Stimulated activated CD4-positive, alpha-beta T cell treated with anti-CD3 and anti-CD28 coated beads, Interleukin-4, amount 100 ng/mL, for 24 hours (primary cell): ENCODE data around the gene UBAC2.

ENCODE experiments used
- DNase-seq: peaks from one replicate; pipeline ENCODE4 v3.0.0-alpha.2; 2020

UBAC2 gene

GRCh38 chr13:99273128-99273527 lies 72.5 kb downstream of the UBAC2 start:
- no peak for DNase-seq

- no peak for DNase-seq
Measured at GRCh38 chr13:99275093-99275469, 74.4 kb downstream of the UBAC2 start.

GRCh38 chr13:99276706-99277105 lies 76.1 kb downstream of the UBAC2 start:
- no peak for DNase-seq

GRCh38 chr13:99277629-99278028 lies 77.0 kb downstream of the UBAC2 start:
- no peak for DNase-seq

- no peak for DNase-seq
Measured at GRCh38 chr13:99278200-99278599, 77.5 kb downstream of the UBAC2 start.

GRCh38 chr13:99278843-99279242 lies 78.2 kb downstream of the UBAC2 start:
- DNase-seq = no peak

GRCh38 chr13:99279637-99280036 lies 79.0 kb downstream of the UBAC2 start:
- DNase-seq = no peak

DNA sequence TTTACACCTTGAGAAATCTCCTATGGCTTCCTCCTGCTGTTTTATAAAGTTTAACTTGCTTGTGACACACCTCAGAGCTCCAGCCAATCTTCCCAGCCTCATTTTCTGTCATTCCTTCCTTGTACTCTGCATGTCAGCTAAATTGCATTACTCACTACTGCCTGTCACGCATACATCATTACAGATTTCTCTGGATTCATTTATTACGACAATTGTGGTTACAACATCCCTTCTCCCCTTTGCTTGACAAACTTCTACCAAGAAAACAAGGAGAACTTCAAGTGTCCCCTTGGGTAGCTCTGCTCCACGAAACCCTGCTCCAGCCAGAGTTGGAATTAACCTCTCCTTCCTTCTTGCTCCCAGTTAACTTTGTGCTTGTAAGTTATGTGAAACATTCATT lies 79.5 kb downstream of the UBAC2 start:
- DNase-seq = no peak

DNA sequence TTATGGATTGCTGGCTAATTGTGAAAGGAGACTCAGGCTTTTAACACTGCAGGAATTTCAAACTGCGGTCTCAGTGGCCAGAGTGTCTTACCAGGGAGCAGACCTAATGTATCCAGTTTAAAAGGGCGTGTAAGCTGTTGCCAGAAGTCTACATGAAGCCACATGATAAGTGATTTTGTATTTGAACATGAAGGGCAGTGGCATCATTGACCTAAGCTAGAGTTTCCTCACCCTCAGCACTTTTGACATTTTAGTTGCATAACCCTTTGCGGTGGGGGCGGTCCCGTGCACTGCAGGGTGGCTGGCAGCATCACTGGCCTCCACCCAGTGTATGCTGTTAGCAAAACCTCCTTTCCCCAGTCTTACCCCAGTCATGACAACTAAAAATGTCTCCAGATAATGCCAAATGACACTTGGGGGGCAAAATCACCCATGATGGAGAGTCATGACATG lies 81.2 kb downstream of the UBAC2 start:
- DNase-seq = peak; percentile 53

- DNase-seq = no peak
Measured at GRCh38 chr13:99282264-99283231, 81.9 kb downstream of the UBAC2 start.

- DNase-seq = no peak
Measured at GRCh38 chr13:99285432-99286182, 85.0 kb downstream of the UBAC2 start.

DNA sequence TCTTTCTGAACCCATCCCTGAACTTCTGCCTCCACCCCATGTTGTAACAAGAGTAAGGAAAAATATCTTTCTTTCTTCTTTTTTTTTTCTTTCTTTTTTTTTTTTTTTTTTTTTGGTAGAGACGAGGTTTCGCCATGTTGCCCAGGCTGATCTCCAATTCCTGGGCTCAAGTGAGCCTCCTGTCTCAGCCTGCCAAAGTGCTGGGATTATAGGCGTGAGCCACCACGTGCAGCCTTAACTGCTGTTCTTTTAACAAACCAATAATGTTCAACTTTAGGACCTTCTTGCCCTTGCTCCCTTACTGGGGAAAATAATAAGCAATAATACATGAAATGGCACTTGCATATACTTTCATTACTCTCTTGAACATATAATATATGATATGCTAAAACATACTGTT lies 86.9 kb downstream of the UBAC2 start:
- no peak for DNase-seq

DNA sequence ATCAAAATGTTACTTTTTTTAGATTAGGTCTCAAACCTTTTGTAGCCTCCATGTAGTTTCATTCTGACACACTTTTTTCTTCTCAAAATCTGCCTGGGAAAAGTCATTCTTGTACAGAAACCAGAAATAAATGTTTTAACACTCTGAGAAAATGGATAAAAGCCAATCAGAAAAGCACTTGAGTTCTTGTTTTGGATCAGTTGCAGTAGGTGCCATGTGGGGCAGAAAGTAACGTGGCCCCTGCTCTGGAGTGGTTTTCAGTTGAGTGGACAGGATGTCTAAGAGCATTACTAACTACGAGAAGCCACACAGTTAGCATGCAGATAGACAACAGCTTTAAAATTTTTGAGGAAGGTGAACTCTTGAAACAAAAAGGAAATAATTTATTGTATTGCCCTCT lies 87.4 kb downstream of the UBAC2 start:
- DNase-seq = peak; percentile 69

DNA sequence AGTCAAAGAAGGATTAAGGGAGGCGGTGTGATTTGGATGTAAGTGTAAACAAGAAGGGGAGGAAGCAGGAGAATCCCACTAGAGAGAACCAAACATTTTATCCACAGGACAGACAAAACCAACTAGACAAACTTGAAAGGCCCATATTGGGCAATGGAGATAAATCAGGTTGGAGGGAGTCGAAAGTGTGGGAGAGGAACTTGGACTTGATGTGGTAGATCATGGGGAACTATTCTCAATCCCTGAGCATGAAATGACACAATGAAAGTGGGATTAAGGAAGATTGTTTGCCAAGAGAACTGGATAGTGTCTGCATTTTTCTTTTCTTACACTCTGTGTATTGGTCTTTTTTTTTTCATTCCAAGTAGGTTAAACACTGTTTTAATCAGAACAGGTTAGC lies 88.6 kb downstream of the UBAC2 start:
- DNase-seq = no peak

DNA sequence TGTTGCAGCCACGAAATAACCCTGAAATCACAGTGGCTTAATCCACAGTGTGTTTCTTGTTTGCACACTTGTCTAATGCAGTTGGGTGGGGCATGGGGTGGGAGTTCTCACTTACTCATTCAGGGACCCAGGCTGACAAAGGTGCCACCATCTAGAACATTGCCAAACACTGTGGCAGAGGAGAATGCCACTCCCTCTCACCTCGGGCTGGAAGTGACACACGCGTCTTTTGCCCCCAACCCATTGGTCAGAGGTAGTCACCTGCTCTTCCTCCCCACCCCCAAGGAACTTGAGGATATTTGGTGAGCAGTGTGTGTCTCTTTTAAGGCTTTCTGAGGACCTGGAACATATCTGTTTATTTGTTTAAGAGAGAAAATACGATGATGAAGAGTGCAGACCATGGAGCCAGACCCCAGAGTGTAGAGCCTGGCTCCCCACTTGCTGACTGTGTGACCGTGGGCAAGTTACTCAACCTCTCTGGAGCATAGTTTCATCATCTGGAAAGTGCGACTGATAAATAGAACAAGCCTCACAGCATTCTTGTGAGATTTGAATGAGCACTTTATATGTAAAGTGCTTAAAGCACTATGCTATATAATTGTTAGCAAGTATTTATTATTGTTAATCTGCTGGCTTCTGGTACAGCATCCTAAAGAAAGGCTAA lies 89.2 kb downstream of the UBAC2 start:
- peak; percentile 54 for DNase-seq

DNA sequence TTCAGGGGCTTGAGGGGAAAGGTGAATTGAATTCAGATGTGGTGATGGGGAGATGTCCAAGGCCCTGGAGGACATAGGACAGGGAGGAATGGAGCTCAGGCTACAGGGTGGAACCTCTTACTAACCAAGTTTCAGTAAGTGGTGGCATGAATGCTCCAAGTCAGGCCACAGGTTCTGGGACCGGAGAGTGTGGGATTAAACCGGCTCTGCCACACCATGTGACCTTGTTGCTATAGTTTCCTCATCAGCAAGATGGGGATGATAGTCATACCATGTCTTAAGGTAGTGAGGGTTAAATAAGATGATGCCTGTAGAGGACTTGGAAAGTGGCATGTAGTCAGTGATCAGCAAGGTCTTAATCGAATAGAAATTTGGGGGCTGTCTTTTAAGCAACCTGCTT lies 90.2 kb downstream of the UBAC2 start:
- DNase-seq = no peak

GRCh38 chr13:99293178-99293577 lies 92.5 kb downstream of the UBAC2 start:
- no peak for DNase-seq

DNA sequence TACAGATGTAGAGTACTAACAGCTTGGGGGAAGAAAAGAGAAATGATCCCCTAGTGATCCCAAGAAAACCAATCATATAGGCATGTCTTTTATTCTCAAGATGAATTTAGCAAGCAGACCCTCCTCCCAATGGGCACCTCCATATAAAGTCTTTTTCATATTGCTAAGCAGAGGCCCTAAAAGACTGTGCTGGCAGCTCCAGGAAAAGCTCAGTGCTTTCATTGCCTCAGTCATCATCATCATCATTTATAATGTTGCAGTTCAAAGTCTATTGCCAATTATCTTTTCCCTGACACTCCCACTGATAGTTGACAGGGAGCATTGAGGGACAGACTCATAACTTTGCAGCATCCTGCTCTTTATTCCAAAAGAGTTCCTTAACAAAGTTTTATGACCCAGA lies 93.5 kb downstream of the UBAC2 start:
- no peak for DNase-seq

DNA sequence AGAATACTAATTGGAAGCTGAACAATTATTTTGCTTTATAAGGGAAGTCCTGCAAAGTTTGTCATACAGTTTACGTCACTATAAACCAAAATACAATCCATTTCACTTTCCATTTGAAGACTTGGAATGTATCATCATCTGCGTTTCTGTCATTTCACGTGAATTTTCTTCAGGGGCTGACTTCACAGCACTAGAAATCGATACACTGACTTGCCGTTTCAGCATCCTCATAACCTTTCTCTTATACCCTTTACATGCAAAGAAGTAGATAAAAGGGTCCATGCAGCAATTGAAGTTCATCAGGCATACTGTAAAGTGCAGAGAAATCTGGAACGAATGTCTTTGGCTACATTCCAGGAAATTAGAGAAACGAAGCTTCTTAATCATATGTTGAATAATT lies 94.3 kb downstream of the UBAC2 start:
- DNase-seq = no peak

GRCh38 chr13:99295488-99296252 lies 95.0 kb downstream of the UBAC2 start:
- DNase-seq = no peak

GRCh38 chr13:99296398-99296797 lies 95.7 kb downstream of the UBAC2 start:
- no peak for DNase-seq

- DNase-seq = no peak
Measured at GRCh38 chr13:99297331-99297730, 96.7 kb downstream of the UBAC2 start.

- no peak for DNase-seq
Measured at GRCh38 chr13:99298056-99298455, 97.4 kb downstream of the UBAC2 start.
